Suprapubic skin (tissue), 4 donors: ENCODE data around the gene DNAH17. TPM values are rescaled to one million over a fixed set of nuclear protein-coding genes. Genes with fewer than 3 reads are reported as not detected.

Experiments
- DNase-seq, 2 donors: peaks; one replicate each; pipeline ENCODE4 v3.0.0-alpha.2; 2019; ENCODE audit warnings: low spot score in 2 of 2
- H3K27ac ChIP-seq: fragments of 200-600 bp; sonication (generic); one replicate; pipeline ENCODE4 v1.5.1; 2019
- H3K27me3 ChIP-seq: fragments of 200-600 bp; sonication (generic); one replicate; pipeline ENCODE4 v1.5.1; 2019
- H3K36me3 ChIP-seq: fragments of 200-600 bp; sonication (generic); one replicate; pipeline ENCODE4 v1.5.1; 2019
- H3K4me1 ChIP-seq: fragments of 200-600 bp; sonication (generic); one replicate; pipeline ENCODE4 v1.5.1; 2019
- H3K4me3 ChIP-seq: fragments of 200-600 bp; sonication (generic); one replicate; pipeline ENCODE4 v1.5.1; 2019; ENCODE audit warnings: mild to moderate bottlenecking
- H3K9me3 ChIP-seq: fragments of 200-600 bp; sonication (generic); one replicate; pipeline ENCODE4 v1.5.1; 2019
- EP300 ChIP-seq: sonication (generic); formaldehyde crosslinking; IDR thresholded peaks from one replicate; pipeline ENCODE4 v1.6.1; 2017; ENCODE audit warnings: antibody characterized with exemption
- POLR2A ChIP-seq, 2 donors: fragments of 450-650 bp; IDR thresholded peaks; one replicate each; pipeline ENCODE4 v1.6.1; 2017; ENCODE audit warnings: antibody characterized with exemption in 2 of 2, mild to moderate bottlenecking in 2 of 2, moderate library complexity in 2 of 2
- POLR2AphosphoS5 ChIP-seq, 3 donors: sonication (generic); formaldehyde crosslinking; IDR thresholded peaks; one replicate each; pipeline ENCODE4 v1.6.1; 2017; ENCODE audit warnings: antibody characterized with exemption in 3 of 3
- WGBS: methylation state at CpG from one replicate; pipeline ENCODE4 v1.1.5; 2018; 5-methylcytosine and 5-hydroxymethylcytosine counted together
- total RNA-seq, 4 donors: library from RNA; depleted of rRNA; stranded (reverse); fragments of >200 nt; gene quantifications; one replicate each; pipeline ENCODE4 v1.1.0, GENCODE V29; 2016
- TF ChIP-seq, protein P1 (sequence below), 2 donors: fragments of 200-600 bp in 1 of 2; fragments of 450-650 bp in 1 of 2; sonication (generic) in 1 of 2; IDR thresholded peaks; one replicate each; pipeline ENCODE4 v1.5.1; 2016 to 2019; ENCODE audit warnings: antibody characterized with exemption in 2 of 2, mild to moderate bottlenecking in 1 of 2, moderate library complexity in 1 of 2

The DNAH17 gene
- total RNA-seq, 4 donors from 2014 or later = 3.7 to 6.7 (median 5.2) TPM

DNA sequence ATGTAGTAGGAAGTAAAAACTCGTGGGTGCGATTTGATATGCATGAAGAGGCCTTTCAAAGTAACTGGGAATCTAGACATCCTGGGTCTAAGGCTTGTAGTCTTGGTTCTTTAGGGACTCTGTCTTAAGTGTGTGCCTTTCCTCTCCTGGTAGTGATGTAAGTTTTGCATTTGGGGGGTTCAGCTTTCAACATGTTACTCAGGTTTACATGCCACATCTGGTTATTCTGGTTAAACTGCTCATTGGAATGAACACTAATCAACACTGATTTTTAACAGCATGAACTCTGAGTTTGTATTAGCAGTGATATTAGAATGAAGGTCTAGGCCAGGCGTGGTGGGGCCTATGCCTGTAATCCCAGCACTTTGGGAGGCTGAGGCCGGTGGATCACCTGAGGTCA, 183.6 kb downstream of the DNAH17 start:
- 91% methylated on average over 4 of the region's 4 CpGs for WGBS
- peaks cover 31% of the 10 kb centered on the region for H3K36me3 ChIP-seq

DNA sequence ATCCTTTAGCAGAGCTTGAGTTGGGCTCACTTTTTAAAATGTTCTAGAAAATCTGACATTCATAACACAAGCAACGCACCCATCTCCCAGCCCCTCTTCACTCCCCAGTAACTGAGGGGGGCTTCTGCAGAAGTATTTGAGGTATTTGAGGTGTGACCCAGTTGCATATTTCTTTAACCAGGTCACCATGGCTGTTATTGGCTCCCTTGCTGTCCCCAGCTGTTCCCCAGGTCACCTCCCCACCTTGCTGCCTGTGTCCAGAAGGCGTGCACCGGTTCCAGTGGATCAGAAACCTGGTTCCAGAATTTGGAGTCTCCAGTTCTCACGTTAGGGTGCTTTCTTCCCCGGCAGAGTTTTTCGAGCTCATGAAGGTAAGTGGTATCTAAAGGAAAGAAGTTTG, 184.9 kb downstream of the DNAH17 start:
- WGBS = 90% methylated on average over 6 of the region's 6 CpGs

More for the DNA sequence above, 183.6 kb downstream of the DNAH17 start:
- H3K27ac ChIP-seq = no peak overlapping the region
- no peak for DNase-seq
- H3K27me3 ChIP-seq = no peaks in the 10 kb centered on the region
- TF ChIP-seq, protein P1, sequence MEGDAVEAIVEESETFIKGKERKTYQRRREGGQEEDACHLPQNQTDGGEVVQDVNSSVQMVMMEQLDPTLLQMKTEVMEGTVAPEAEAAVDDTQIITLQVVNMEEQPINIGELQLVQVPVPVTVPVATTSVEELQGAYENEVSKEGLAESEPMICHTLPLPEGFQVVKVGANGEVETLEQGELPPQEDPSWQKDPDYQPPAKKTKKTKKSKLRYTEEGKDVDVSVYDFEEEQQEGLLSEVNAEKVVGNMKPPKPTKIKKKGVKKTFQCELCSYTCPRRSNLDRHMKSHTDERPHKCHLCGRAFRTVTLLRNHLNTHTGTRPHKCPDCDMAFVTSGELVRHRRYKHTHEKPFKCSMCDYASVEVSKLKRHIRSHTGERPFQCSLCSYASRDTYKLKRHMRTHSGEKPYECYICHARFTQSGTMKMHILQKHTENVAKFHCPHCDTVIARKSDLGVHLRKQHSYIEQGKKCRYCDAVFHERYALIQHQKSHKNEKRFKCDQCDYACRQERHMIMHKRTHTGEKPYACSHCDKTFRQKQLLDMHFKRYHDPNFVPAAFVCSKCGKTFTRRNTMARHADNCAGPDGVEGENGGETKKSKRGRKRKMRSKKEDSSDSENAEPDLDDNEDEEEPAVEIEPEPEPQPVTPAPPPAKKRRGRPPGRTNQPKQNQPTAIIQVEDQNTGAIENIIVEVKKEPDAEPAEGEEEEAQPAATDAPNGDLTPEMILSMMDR (IDR thresholded peaks at IDR 0.05) = no peak
- TF ChIP-seq POLR2A (IDR thresholded peaks at IDR 0.05) = no peak
- TF ChIP-seq EP300 = no peak
- TF ChIP-seq POLR2AphosphoS5 (IDR thresholded peaks at IDR 0.05) = no peak
- H3K4me3 ChIP-seq = no peak overlapping the region
- H3K9me3 ChIP-seq = no peaks in the 10 kb centered on the region
- peaks cover 27% of the 10 kb centered on the region for H3K4me1 ChIP-seq

DNA sequence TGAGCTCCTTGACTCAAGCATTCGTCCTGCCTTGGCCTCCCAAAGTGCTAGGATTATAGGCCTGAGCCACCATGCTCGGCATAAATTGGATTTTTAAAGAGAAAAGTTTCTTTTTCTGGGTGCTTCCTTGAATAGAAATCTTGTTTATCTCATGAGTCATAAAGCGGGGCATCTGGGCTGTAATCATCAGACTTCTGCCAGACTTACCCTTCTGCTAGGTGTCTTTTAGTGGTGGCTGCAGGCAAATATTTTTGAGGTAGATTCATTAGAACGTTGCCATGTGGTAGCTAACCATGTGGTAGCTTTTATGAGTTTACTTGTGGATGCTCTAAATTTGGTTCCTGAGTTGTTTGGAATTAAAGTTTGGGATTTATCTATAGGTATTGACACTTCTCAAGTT, 185.4 kb downstream of the DNAH17 start:
- TF ChIP-seq EP300 (no peak), POLR2AphosphoS5 (IDR thresholded peaks at IDR 0.05) (no peak), POLR2A (IDR thresholded peaks at IDR 0.05) (no peak)
- TF ChIP-seq, protein P1 (IDR thresholded peaks at IDR 0.05) = no peak
- no peak overlapping the region for H3K4me3 ChIP-seq
- no peaks in the 10 kb centered on the region for H3K9me3 ChIP-seq
- H3K4me1 ChIP-seq = peaks cover 36% of the 10 kb centered on the region
- WGBS = 46% methylated on average over 4 of the region's 4 CpGs
- no peak for DNase-seq
- H3K36me3 ChIP-seq = peaks cover 19% of the 10 kb centered on the region
- H3K27ac ChIP-seq = no peak overlapping the region
- H3K27me3 ChIP-seq = no peaks in the 10 kb centered on the region

More for the DNA sequence above, 184.9 kb downstream of the DNAH17 start:
- Histone ChIP-seq H3K9me3 (no peaks in the 10 kb centered on the region), H3K4me1 (peaks cover 35% of the 10 kb centered on the region), H3K27ac (no peak overlapping the region), H3K4me3 (no peak overlapping the region), H3K27me3 (no peaks in the 10 kb centered on the region), H3K36me3 (peaks cover 23% of the 10 kb centered on the region)
- TF ChIP-seq POLR2AphosphoS5 (IDR thresholded peaks at IDR 0.05) (no peak), EP300 (no peak), POLR2A (IDR thresholded peaks at IDR 0.05) (no peak)
- TF ChIP-seq, protein P1 (IDR thresholded peaks at IDR 0.05) = no peak
- no peak for DNase-seq

DNA sequence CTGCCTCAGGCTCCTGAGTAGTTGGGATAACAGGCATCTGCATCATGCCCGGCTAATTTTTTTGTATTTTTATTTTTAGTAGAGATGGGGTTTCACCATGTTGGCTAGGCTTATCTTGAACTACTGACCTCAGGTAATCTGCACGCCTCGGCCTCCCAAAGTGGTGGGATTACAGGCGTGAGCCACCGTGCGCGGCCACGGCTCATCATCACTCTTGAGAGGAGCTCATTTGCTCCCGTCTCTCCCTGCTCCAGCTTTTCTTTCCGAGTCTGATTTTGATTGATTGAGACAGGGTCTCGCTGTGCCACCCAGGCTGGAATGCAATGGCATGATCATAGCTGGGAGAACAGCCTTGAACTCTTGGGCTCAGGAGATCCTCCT, 186.2 kb downstream of the DNAH17 start:
- H3K4me1 ChIP-seq = peaks cover 44% of the 10 kb centered on the region

DNA sequence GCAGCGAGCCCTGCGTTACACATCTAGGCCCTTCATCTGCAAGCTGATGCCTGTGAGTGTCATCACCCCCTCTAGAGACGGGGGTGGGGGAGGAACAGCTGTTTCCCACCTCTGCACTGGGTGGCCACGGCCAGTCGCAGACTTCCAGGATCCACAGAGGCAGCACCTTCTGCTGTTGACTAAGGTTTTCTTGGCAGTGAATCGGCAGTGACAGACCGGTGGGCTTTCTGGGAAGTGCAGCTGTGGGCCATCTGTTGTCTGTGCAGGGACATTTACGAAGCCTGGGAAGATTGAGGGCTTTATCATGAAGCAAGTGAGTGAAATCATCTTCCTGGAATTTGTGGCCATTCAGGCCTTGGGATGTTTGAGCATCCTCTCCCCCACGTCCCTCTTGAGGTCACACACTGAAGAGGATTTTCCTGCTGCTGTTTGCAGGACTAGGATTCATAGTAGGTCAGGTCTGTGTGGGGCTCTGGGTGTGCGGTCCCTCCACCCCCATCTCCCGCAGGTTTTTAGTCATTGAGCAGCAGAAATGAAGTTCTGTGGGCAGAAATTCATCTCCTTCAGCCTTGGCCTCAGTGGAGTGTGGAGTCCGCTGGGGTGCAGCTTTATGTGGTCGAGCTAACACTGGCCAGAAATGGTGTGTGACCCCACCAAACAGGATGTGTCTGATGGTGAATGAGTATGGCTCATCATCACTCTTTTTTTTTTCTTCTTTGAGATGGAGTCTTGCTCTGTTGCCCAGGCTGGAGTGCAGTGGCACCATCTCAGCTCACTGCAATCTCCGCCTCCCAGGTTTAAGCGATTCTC, 186.8 kb downstream of the DNAH17 start:
- no peaks in the 10 kb centered on the region for H3K27me3 ChIP-seq
- H3K36me3 ChIP-seq = peaks cover 8% of the 10 kb centered on the region
- peaks cover 49% of the 10 kb centered on the region for H3K4me1 ChIP-seq
- no peak overlapping the region for H3K27ac ChIP-seq
- no peaks in the 10 kb centered on the region for H3K9me3 ChIP-seq
- no peak for TF ChIP-seq POLR2AphosphoS5 (IDR thresholded peaks at IDR 0.05)
- no peak for TF ChIP-seq POLR2A (IDR thresholded peaks at IDR 0.05)
- TF ChIP-seq, protein P1 (IDR thresholded peaks at IDR 0.05) = no peak
- TF ChIP-seq EP300 = no peak
- no peak overlapping the region for H3K4me3 ChIP-seq
- 63% methylated on average over 14 of the region's 15 CpGs for WGBS
- DNase-seq = no peak

More for the DNA sequence above, 186.2 kb downstream of the DNAH17 start:
- DNase-seq = no peak
- 99% methylated on average over 11 of the region's 11 CpGs for WGBS
- H3K27ac ChIP-seq = no peak overlapping the region
- H3K36me3 ChIP-seq = peaks cover 13% of the 10 kb centered on the region
- TF ChIP-seq EP300 = no peak
- TF ChIP-seq, protein P1 (IDR thresholded peaks at IDR 0.05) = no peak
- TF ChIP-seq POLR2AphosphoS5 (IDR thresholded peaks at IDR 0.05) = no peak
- TF ChIP-seq POLR2A (IDR thresholded peaks at IDR 0.05) = no peak
- no peaks in the 10 kb centered on the region for H3K27me3 ChIP-seq
- no peaks in the 10 kb centered on the region for H3K9me3 ChIP-seq
- no peak overlapping the region for H3K4me3 ChIP-seq
